Esophagus muscularis mucosa (tissue), 4 donors: ENCODE data around the gene MAN1A1. TPM values are rescaled to one million over a fixed set of nuclear protein-coding genes. Genes with fewer than 3 reads are reported as not detected.

Experiments used
- DNase-seq: peaks from one replicate; pipeline ENCODE4 v3.0.0-alpha.2; 2017; ENCODE audit errors: extremely low spot score
- H3K27ac ChIP-seq, 4 donors: fragments of 200-600 bp; sonication (generic); replicated peaks in 1 of 4; 1 replicate in 3 of 4; 2 replicates in 1 of 4; pipeline ENCODE4 v1.5.1; 2016 to 2019; ENCODE audit warnings: mild to moderate bottlenecking in 1 of 4
- H3K27me3 ChIP-seq, 4 donors: fragments of 200-600 bp; sonication (generic); one replicate each; pipeline versions ENCODE4 v1.5.1 to v1.6.0; 2016 to 2019
- H3K36me3 ChIP-seq, 4 donors: fragments of 200-600 bp; sonication (generic); one replicate each; pipeline ENCODE4 v1.5.1; 2016 to 2019
- H3K4me1 ChIP-seq, 4 donors: fragments of 200-600 bp; sonication (generic); one replicate each; pipeline ENCODE4 v1.5.1; 2016 to 2019
- H3K4me3 ChIP-seq, 4 donors: fragments of 200-600 bp; sonication (generic); 1 replicate in 2 of 4; 2 replicates in 2 of 4; pipeline ENCODE4 v1.5.1; 2016 to 2019; ENCODE audit warnings: mild to moderate bottlenecking in 4 of 4, moderate library complexity in 1 of 4
- H3K9me3 ChIP-seq, 4 donors: fragments of 200-600 bp; sonication (generic); 1 replicate in 3 of 4; 2 replicates in 1 of 4; pipeline ENCODE4 v1.5.1; 2016 to 2019
- CTCF ChIP-seq, 3 experiments: fragments of 200-600 bp in 2 of 3; fragments of 450-650 bp in 1 of 3; sonication (generic) in 2 of 3; IDR thresholded peaks; one replicate each; pipeline ENCODE4 v1.5.1; 2017 to 2019; ENCODE audit warnings: antibody characterized with exemption in 3 of 3, mild to moderate bottlenecking in 2 of 3, moderate library complexity in 1 of 3
- EP300 ChIP-seq: sonication (generic); formaldehyde crosslinking; IDR thresholded peaks from one replicate; pipeline ENCODE4 v1.6.1; 2017; ENCODE audit warnings: antibody characterized with exemption
- POLR2A ChIP-seq: fragments of 450-650 bp; IDR thresholded peaks from one replicate; pipeline ENCODE4 v1.6.1; 2017; ENCODE audit warnings: antibody characterized with exemption, moderate library complexity, mild to moderate bottlenecking, low read depth
- POLR2AphosphoS5 ChIP-seq, 2 donors: sonication (generic); formaldehyde crosslinking; IDR thresholded peaks; one replicate each; pipeline ENCODE4 v1.6.1; 2017; ENCODE audit warnings: antibody characterized with exemption in 2 of 2
- WGBS: methylation state at CpG from one replicate; pipeline ENCODE4 v1.1.5; 2018; 5-methylcytosine and 5-hydroxymethylcytosine counted together
- intact Hi-C: fragments of 100-400 bp; cut with DNase I; formaldehyde crosslinking; loops from one replicate; pipeline ENCODE4 v1.15.1; 2023
- total RNA-seq, 4 donors: library from RNA; depleted of rRNA; stranded (reverse); fragments of >200 nt; gene quantifications; one replicate each; pipeline versions ENCODE4 v1.1.0 to v1.2.1, GENCODE V29; 2016

The MAN1A1 gene
- total RNA-seq, 4 donors from 2014 or later, result 79.4 to 125 (median 101) TPM

DNA sequence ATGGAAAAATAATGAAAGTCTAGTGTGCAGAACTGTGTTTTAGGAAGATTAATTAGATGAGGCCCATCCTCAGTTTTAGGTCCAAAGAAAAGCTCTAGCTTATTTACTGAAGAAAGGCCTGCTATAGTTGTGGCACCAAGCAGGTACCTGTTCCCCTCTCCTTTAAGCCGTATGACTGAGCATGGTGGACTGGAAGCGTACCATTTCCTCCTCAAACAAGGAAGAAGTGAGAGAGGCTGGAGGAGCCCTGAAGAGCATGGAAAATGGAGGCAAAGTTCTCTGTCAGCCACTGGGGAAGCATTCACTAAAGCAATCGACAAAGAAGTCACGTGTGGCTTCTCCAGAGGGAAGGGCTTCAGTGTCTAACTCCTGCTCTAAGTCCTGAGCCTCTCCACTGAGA is 100.2 kb downstream of the MAN1A1 start:
- DNase-seq, result no peak
- Histone ChIP-seq H3K4me3 (no peak overlapping the region), H3K9me3 (no peaks in the 10 kb centered on the region), H3K4me1 (no peaks in the 10 kb centered on the region), H3K27me3 (no peaks in the 10 kb centered on the region), H3K36me3 (peaks cover 0 to 22% (median 5%) of the 10 kb centered on the region in 4 donors), H3K27ac (no peak overlapping the region)
- WGBS, result 95% methylated on average over 4 of the region's 4 CpGs
- TF ChIP-seq EP300, result no peak
- TF ChIP-seq POLR2A, result no peak
- TF ChIP-seq CTCF (IDR thresholded peaks at IDR 0.05), result no peak
- no peak for TF ChIP-seq POLR2AphosphoS5 (IDR thresholded peaks at IDR 0.05)
- intact Hi-C loops, result no loop called here

DNA sequence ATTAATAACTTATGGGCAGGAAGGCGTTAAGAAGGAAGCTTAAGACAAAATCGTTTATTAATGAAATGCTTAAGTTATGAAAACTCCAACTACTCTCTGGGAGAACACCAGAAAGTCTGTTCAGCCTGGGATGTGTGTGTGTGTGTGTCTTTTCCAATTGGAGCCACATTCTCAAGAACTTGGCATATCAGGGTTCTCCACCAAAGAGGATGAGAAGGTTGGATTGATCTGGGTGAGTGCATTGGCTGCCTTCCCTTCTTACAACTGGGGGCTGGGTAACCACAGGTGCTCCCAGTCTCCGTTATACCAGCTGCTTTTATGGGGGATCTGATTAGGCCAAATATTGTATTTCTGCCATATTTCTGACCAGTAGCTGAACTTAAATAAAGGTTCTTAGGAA is 102.1 kb downstream of the MAN1A1 start:
- Histone ChIP-seq H3K4me1 (peaks cover 0 to 2% (median 0%) of the 10 kb centered on the region in 4 donors), H3K36me3 (peaks cover 0 to 22% (median 5%) of the 10 kb centered on the region in 4 donors), H3K4me3 (no peak overlapping the region), H3K9me3 (no peaks in the 10 kb centered on the region), H3K27me3 (no peaks in the 10 kb centered on the region), H3K27ac (no peak overlapping the region)
- no peak for TF ChIP-seq EP300
- no peak for TF ChIP-seq POLR2A
- TF ChIP-seq POLR2AphosphoS5 (IDR thresholded peaks at IDR 0.05), result no peak
- no peak for TF ChIP-seq CTCF (IDR thresholded peaks at IDR 0.05)
- DNase-seq, result no peak
- whole genome bisulfite sequencing, result 85% methylated on average over 3 of the region's 3 CpGs
- intact Hi-C loops, result no loop called here

GRCh38 chr6:119243657-119244056 is 105.9 kb downstream of the MAN1A1 start:
- H3K9me3 ChIP-seq, result no peaks in the 10 kb centered on the region
- TF ChIP-seq POLR2AphosphoS5 (IDR thresholded peaks at IDR 0.05) (no peak), EP300 (no peak), CTCF (IDR thresholded peaks at IDR 0.05) (no peak), POLR2A (no peak)
- H3K4me3 ChIP-seq, result no peak overlapping the region
- peaks cover 4 to 20% (median 12%) of the 10 kb centered on the region in 4 donors for H3K4me1 ChIP-seq
- intact Hi-C loops, result no loop called here
- 96% methylated on average over 2 of the region's 2 CpGs for WGBS
- no peak for DNase-seq
- peaks cover 0 to 22% (median 3%) of the 10 kb centered on the region in 4 donors for H3K36me3 ChIP-seq
- no peak overlapping the region for H3K27ac ChIP-seq
- H3K27me3 ChIP-seq, result no peaks in the 10 kb centered on the region

GRCh38 chr6:119243037-119243436 is 106.5 kb downstream of the MAN1A1 start:
- peaks cover 4 to 20% (median 12%) of the 10 kb centered on the region in 4 donors for H3K4me1 ChIP-seq
- intact Hi-C loops, result no loop called here
- no peaks in the 10 kb centered on the region for H3K27me3 ChIP-seq
- TF ChIP-seq EP300 (no peak), POLR2A (no peak), POLR2AphosphoS5 (IDR thresholded peaks at IDR 0.05) (no peak), CTCF (IDR thresholded peaks at IDR 0.05) (no peak)
- no peaks in the 10 kb centered on the region for H3K9me3 ChIP-seq
- no peak for DNase-seq
- H3K4me3 ChIP-seq, result no peak overlapping the region
- peaks cover 0 to 21% (median 3%) of the 10 kb centered on the region in 4 donors for H3K36me3 ChIP-seq
- H3K27ac ChIP-seq, result no peak overlapping the region

GRCh38 chr6:119241540-119242309 is 107.8 kb downstream of the MAN1A1 start:
- TF ChIP-seq EP300, result no peak
- no peak for TF ChIP-seq POLR2A
- TF ChIP-seq CTCF (IDR thresholded peaks at IDR 0.05), result no peak
- no peak for TF ChIP-seq POLR2AphosphoS5 (IDR thresholded peaks at IDR 0.05)
- 79% methylated on average over 3 of the region's 3 CpGs for WGBS
- no peaks in the 10 kb centered on the region for H3K9me3 ChIP-seq
- H3K4me3 ChIP-seq, result no peak overlapping the region
- H3K4me1 ChIP-seq, result peaks cover 4 to 20% (median 12%) of the 10 kb centered on the region in 4 donors
- H3K27ac ChIP-seq, result peak overlapping the region in 2 of 4 donors; percentile 18 to 34
- H3K36me3 ChIP-seq, result peaks cover 0 to 8% (median 0%) of the 10 kb centered on the region in 4 donors
- H3K27me3 ChIP-seq, result no peaks in the 10 kb centered on the region
- DNase-seq, result no peak
- intact Hi-C loops, result no loop called here
